Breast epithelium (tissue), 3 donors: ENCODE measurements around the gene RCAN1.

Source experiments
- CTCF ChIP-seq, 3 donors: fragments of 450-650 bp; IDR thresholded peaks; one replicate each; pipeline ENCODE4 v1.5.1; 2016 to 2017; ENCODE audit warnings: antibody characterized with exemption in 3 of 3, mild to moderate bottlenecking in 3 of 3, moderate library complexity in 3 of 3
- POLR2A ChIP-seq: fragments of 450-650 bp; IDR thresholded peaks from one replicate; pipeline ENCODE4 v1.6.1; 2016; ENCODE audit warnings: antibody characterized with exemption, mild to moderate bottlenecking, moderate library complexity

GRCh38 chr21:34509151-34509550 is 105.8 kb downstream of the RCAN1 start:
- TF ChIP-seq POLR2A (no peak), CTCF (IDR thresholded peaks at IDR 0.05) (no peak)
